HG03521 (cell line): ENCODE data around the gene TMEM270.

Experiments
- ATAC-seq: cut with Tn5 transposase; IDR thresholded peaks from one replicate; pipeline ENCODE4 v1.9.1; 2021; ENCODE audit warnings: mild to moderate bottlenecking, moderate library complexity; ENCODE audit not compliant: unreplicated experiment

The TMEM270 gene

DNA sequence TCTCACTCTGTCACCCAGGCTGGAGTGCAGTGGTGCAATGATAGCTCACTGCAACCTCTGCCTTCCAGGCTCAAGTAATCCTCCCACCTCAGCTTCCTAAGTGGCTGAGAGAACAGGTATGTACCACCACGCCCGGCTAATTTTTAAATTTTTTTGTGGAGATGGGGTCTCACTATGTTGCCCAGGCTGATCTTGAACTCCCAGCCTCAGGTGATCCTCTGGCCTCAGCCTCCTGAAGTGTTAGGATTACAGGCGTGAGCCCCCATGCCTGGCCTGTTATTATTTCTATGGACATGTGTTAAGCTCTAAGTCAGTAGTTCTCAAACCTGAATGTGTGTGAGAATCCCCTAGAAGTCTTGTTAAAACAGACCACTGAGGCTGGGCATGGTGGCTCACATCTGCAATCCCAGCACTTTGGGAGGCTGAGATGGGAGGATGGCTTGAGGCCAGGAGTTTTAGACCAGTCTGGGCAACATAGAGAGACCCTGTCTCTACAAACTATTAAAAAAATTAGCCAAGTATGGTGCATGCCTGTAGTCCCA lies 24.5 kb downstream of the TMEM270 start:
- ATAC-seq, result no peak

- ATAC-seq, result no peak
Measured at GRCh38 chr7:73885975-73886798, 25.2 kb downstream of the TMEM270 start.

DNA sequence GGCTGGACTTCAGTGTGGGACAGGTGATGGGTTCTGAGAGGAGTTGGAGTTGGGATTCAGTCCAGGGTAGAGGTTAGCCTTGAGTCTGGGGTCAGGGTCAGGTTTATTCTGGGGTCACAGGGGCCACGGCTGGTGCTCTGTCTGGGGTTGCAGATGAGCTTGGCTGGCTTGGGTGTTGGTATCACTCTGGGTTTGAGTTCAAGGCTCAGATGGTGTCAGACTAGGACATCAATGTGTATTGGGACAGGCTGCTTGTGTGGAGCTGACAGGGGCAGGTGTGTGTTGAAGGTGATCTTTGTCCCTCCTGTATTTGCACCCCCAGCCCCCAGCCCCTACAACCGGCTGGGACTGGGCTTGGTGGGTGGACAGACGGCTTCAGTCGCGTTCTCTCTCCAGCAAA lies 26.8 kb downstream of the TMEM270 start:
- ATAC-seq, result no peak

GRCh38 chr7:73888959-73889358 lies 28.0 kb downstream of the TMEM270 start:
- ATAC-seq, result no peak

DNA sequence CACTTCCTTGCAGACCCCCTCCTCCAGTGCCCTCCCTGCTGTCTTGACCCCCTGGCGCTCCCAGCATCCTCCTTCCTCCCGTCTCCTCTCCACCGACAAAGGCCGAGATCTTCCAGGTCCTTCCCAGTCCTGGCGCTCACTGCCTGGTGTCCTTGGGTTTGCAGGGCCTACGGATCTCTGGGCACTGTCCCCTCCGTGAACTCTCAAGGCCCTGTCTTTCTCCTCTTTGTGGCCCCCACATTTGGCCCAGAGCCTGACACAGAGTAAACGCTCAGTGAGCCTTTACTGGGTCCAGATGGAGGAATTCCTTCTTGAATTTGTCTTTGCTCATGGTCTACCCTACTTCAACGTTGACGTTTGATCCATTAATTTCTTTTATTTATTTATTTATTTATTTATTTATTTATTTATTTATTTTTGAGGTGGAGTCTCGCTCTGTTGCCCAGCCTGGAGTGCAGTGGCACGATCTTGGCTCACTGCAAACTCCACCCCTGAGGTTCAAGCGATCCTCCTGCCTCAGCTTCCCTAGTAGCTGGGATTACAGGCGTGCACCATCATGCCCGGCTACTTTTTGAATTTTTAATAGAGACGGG lies 29.7 kb downstream of the TMEM270 start:
- no peak for ATAC-seq

- no peak for ATAC-seq
Measured at GRCh38 chr7:73891178-73891885, 30.4 kb downstream of the TMEM270 start.

DNA sequence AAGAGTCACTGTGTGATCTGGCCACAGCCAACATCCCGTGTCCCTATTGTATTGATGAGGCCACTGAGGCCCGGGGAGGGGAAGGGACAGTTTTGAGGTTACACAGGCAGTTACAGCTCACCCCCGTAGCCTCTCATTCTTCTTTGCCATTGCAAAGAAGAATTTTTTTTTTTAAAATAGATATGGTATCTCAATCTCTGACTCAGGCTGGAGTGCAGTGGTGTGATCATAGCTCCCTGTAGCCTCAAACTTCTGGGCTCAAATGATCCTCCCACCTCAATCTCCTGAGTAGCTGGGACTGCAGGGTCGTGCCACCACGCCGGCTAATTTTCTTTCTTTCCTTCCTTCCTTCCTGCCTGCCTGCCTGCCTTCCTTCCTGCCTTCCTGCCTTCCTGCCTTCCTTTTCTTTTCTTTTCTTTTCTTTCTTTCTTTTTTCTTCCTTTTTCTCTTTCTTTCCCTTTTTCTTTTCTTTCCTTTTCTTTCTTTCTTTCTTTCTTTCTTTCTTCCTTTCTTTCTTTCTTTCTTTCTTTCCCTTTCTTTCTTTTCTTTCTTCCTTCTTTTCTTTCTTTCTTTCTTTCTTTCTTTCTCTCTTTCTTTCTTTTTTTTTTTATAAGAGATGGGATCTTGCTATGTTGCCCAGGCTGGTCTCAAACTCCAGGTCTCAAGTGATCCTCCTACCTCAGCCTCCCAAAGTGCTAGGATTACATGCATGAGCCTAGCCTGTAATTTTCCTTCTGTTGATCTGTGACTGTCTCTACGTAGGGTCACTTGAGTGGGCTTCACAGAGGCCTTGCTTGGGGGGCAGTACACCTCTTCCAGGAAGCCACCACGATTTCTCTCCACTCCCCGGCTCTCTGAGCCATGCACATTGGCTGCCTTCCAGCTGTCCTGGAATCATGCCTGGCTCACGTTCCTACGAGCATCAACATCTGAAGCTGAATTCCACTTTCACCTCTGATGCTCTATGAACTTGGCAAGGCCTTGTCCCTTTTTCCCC lies 31.3 kb downstream of the TMEM270 start:
- ATAC-seq, result no peak

DNA sequence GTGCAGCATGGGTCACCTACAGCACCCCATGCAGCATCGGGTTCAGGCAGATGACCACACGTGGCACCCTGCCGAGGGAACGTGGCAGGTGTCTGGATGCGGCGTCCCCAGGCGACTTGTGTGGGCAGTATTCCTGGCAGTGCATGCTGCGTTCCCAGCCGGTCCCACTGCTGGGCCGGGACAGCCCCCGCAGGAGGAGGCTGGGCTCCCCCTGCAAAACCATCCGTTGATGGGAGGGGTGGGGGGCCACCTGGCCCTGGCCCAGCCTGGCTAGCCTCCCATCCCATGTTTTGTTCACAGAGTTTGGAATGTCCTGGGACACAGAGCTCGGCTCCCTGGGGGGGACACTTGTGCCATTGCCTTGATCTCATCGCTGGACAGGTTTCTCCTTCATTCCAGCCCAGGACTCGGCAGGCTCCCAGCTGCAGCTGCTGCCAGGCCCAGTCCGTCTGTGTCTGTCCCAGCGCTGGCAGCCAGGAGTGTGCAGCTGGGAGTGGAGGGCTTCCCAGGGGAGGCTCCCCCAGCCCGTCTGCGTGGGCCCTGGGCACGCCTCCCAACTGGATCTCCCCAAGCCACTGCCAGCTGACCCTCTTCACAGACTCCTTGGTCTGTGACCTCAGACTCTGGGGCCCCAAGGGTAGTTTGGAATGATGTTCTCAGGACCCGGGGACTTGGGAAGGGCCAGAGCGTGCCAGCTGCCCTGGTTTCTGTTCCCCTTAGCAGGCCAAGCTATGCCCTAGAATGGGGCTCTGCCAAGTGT lies 32.6 kb downstream of the TMEM270 start:
- no peak for ATAC-seq

DNA sequence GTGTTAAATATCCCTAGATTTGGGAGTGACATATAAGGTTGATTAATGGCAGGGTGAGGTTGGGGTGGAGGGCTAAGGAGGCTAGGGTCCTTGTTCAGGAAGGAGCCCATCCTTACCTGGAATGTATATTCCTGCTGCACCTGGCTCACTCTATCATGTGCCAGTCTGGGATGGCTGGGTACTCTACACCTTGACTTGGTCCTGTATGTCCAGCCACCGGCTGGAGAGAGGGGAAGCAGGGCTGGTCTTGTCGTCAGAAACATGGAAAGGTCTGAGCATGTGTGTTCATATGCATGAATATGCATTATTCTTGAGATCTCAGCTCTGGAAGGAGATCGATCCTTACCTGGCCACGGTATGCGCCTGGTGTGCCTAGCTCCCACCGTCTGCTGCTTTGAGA lies 33.2 kb downstream of the TMEM270 start:
- ATAC-seq, result no peak

- no peak for ATAC-seq
Measured at GRCh38 chr7:73894733-73895551, 34.0 kb downstream of the TMEM270 start.

DNA sequence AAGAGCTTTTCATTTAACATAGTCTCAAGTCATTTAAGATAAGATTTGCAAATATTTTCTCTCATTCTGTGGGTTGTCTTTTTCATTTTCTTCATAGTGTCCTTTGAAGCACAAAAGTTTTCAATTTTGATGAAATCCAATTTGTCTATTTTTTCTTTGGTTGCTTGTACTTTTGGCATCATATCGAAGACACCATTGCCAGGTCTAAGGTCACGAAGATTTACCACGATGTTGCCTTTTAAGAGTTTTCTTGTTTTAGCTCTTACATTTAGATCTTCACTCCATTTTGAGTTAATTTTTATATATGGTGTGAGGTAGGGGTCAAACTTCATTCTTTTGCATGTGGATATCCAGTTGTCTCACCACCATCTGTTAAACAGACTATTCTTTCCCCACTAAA lies 34.7 kb downstream of the TMEM270 start:
- no peak for ATAC-seq

- ATAC-seq, result no peak
Measured at GRCh38 chr7:73896454-73896853, 35.5 kb downstream of the TMEM270 start.

GRCh38 chr7:73899731-73900142 lies 38.8 kb downstream of the TMEM270 start:
- ATAC-seq, result no peak

GRCh38 chr7:73900286-73900685 lies 39.3 kb downstream of the TMEM270 start:
- no peak for ATAC-seq

DNA sequence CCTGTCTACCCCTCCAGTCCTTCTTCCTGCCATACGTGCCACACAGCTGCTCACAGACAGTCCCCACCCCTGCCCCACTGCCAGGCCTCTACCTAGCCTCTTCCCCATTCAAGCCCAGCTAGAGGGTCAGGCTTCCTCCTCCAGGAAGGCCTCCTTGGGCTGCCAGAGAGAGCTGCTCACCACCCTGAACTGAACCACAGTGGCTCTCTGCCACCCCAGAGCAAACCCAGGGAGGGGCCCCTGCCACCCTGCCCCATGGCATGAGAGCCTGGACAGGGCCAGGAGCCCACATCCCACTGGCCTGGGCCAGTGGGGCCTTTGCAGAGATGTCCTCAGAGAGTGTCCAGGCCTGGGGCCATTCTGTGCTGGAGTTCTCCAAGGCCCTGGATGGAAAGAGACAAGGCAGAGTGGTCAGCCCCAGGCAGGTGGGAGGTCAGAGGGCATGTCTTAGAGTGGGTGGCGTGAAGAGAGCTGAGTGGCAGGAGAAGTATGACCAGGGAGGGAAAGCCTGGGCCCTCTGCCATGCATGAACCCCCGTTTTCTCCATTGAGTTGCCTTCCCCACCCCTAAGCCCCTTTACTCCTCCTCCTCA lies 40.4 kb downstream of the TMEM270 start:
- ATAC-seq, result no peak

DNA sequence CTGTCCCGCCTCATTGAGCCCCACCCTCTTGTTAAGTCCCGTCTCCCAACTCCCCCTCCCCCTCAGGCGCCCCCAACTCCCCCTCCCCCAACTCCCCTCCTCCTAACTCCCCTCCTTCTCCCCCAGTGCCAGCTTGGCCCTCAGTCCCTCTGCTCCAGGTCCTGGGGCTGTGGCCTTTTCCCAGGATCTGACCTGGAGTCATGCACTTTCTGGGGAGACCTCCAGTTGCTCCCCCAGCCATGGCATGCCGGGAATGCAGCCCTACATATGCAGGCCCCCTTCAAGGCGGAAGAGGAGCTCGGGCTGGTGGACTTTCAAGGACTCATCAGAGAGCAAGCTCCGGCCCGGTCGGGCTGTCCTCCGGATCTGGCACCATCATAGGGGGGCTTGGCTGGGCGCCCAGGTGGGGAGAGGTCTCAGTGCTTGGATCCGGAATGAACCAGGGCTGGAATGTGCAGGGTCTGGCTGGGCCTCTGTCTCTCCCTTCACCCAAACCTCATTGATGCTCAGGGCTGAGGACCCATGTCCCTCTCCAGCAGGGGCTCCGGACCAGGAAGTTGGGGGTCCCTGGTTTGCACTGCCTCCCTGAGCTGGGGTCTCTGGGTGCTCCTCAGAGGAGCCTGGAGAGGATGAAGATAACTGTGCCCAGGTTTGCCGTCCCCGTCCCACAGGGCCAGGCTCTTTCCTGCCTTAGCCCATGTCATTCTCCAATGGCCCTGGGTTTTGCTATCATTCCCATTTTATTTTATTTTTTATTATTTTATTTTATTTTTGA lies 41.1 kb downstream of the TMEM270 start:
- no peak for ATAC-seq

GRCh38 chr7:73903321-73904218 lies 42.6 kb downstream of the TMEM270 start:
- ATAC-seq, result no peak
